GM21381 (cell line): ENCODE data around the gene EMX2.
"Not testable (repeated sequence)": the region's sequence is repeated elsewhere in the genome, so short reads cannot be mapped to it uniquely, and the experiment has no call there.

Experiments
- ATAC-seq: cut with Tn5 transposase; IDR thresholded peaks from one replicate; pipeline ENCODE4 v1.9.1; 2021; ENCODE audit warnings: mild to moderate bottlenecking, moderate library complexity; ENCODE audit not compliant: unreplicated experiment

EMX2 gene

DNA sequence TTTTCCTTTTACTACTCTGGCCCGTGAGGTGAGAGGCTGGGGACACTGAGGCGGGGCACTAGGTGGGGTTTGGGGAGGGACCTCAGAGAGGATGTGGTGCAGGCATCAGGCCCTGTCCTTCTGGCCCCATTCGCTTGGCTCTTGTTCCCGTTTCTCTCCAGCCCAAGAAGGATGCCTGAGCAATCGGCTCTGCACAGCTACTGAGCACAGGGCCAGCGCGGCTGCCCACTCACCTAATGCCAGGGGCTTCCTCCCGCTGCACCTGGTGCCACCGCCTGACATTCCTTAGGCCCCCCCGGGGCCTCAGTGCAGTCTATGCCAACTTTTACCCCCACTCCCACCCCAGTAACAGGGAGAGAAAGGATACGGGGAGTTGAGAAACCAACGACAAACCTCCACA is 12.5 kb downstream of the EMX2 start:
- ATAC-seq, result no peak

GRCh38 chr10:117555863-117556262 is 13.3 kb downstream of the EMX2 start:
- ATAC-seq, result no peak

- no peak for ATAC-seq
Measured at GRCh38 chr10:117556356-117556755, 13.8 kb downstream of the EMX2 start.

DNA sequence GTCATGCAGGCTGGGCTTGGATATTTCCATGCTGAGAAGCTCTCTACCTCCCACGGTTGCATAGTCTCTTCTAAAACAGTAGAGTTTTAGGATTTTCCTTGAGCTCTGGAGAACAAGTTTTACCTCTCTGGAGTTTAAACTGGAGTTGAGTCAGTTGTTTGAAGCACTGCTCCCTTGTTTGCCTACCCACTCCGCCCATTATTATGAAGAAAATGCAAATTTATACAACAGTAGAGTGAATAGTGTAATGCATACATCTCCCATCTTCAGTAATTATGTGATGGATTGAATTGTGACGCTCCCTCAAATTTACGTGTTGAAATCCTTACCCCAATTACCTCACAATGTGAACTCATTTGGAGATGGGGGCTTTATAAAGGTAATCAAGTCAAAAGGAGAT is 17.2 kb downstream of the EMX2 start:
- no peak for ATAC-seq

GRCh38 chr10:117560942-117561341 is 18.4 kb downstream of the EMX2 start:
- no peak for ATAC-seq

DNA sequence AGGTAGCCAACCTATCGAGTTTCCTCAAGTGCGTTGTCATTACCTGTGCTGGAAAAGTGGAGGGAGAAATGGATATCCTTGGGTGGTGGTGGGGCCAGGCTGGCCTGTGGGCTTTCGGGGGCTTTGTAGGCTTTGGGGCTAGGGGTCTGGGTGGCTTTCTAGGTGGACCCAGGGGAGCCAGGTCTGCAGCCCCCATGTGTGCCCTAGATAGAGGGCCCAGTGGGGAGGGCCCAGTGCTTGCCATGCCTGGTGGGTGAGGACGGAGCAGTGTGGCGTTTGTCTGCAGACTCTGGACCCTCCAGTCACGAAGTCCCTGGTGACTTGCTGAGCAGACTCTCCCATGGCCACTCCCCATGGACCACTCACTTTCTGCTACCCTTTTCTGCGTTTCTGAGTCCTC is 19.7 kb downstream of the EMX2 start:
- no peak for ATAC-seq

- no peak for ATAC-seq
Measured at GRCh38 chr10:117562896-117563737, 20.6 kb downstream of the EMX2 start.

GRCh38 chr10:117563780-117564179 is 21.2 kb downstream of the EMX2 start:
- no peak for ATAC-seq

DNA sequence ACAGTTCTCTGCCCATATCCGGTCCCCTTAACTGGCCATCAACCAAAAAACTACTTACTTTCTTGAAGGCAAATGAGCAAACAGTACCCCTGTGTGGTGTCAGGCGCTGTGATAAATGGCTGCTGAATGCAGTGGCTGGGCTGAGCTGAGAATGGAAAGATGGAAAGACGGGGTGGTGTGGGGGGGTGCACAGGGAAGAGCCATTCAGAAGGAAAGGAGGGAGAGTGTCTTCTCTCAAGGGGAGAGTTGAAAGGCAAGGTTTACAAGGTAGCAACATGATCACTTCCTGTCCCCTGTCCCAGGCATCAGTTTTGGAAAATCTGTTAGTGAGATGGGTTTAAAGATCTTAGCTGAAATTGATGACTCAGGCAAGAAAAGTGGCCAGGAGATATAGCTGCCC is 22.5 kb downstream of the EMX2 start:
- no peak for ATAC-seq

GRCh38 chr10:117568334-117568733 is 25.8 kb downstream of the EMX2 start:
- ATAC-seq, result no peak

DNA sequence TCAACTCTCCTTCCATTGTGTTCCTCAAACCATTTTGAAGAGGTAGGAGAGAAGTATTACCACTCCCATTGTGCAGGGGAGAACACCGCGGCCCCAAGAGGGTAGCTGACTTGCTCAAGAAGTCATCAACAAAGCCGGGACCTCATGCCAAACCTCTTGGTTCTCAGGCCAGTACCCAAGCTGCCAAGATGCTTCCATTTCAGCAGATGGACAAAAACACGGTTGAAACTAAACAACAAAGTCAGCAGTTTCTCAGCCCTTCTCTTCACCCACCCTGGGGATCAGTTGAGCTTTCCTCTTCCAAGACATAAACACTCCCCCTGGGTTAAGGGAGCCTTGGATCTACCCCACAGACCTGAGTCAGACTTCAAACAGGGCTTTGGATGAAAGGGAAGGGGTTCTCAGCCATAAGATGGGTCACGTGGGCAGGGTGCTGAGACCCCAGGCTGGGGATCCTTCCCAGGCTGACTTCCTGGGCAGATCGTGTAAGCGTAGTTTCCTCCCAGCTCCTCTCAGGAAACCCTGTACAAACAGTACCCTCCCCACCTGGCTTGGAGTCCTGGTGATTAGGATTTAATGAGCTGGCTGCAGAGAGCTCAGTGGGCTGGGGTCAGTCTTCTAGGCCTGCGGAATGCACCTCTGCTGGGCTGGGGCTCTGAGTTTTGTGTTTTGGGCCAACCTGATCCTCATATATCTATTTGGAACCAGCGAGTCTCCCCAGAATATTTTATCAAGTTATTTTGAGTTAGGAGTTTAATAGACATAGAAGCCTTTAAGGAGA is 27.3 kb downstream of the EMX2 start:
- no peak for ATAC-seq

- ATAC-seq, result no peak
Measured at GRCh38 chr10:117570880-117571279, 28.3 kb downstream of the EMX2 start.

DNA sequence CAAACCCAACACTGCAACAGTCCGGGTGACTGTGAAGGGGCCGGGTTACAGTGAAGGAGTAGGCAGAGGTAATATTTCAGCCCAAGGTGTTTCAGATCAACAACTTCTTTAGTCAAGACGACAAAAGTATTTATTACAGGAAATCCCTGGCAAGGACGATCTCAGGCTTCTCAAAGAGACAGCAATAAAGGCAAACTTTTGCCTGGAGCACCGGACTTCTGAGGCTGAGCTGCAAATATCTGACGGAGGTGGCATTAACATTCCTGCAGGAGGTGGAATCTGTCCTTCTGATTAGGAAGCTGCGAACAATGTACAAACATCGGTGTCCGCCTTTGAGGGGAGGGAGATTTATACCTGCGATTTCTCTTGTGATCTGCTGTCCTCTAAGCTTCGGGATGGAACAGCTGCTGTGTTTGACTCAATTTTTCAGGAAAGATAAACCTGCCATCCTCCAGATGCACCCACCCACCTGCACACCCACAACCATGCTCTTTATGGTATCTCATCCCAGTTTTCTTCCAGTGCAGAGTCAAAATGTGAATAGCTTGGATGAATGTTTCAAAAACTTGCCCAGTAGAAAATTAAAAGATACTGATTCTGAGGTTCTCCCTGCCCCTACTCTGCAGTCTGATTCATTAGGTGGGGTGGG is 32.1 kb downstream of the EMX2 start:
- ATAC-seq, result no peak

- no peak for ATAC-seq
Measured at GRCh38 chr10:117578490-117578889, 35.9 kb downstream of the EMX2 start.

GRCh38 chr10:117578999-117579590 is 36.5 kb downstream of the EMX2 start:
- ATAC-seq, result no peak

GRCh38 chr10:117581961-117582360 is 39.4 kb downstream of the EMX2 start:
- ATAC-seq, result no peak

DNA sequence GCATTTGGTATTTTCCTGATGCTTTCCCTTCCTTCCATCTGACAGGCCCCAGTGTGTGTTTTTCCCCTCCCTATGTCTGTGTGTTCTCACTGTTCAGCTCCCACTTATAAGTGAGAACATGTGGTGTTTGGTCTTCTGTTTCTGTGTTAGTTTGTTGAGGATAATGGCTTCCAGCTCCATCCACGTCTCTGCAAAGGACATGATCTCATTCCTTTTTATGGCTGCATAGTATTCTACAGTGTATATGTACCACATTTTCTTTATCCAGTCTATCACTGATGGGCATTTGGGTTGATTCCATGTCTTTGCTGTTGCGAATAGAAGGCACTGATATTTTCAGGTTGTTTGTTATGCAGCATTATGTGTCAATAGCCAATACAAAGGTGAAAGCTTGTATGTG is 42.3 kb downstream of the EMX2 start:
- not testable (repeated sequence) for ATAC-seq

DNA sequence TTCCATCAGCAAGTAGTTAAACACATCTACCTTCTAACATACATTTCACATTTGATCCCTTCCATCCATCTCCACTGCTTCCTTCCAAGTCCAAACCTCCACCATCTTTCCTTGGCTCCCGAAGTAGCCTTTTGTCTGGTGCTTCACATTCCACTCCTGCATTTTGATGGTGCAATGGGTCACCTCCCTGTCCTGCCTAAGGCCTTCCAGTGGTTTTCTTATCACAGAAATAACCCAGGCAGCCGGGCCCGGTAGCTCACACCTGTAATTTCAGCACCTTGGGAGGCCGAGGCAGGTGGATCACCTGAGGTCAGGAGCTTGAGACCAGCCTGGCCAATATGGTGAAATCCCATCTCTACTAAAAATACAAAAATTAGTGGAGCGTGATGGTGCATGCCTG is 44.5 kb downstream of the EMX2 start:
- no peak for ATAC-seq

DNA sequence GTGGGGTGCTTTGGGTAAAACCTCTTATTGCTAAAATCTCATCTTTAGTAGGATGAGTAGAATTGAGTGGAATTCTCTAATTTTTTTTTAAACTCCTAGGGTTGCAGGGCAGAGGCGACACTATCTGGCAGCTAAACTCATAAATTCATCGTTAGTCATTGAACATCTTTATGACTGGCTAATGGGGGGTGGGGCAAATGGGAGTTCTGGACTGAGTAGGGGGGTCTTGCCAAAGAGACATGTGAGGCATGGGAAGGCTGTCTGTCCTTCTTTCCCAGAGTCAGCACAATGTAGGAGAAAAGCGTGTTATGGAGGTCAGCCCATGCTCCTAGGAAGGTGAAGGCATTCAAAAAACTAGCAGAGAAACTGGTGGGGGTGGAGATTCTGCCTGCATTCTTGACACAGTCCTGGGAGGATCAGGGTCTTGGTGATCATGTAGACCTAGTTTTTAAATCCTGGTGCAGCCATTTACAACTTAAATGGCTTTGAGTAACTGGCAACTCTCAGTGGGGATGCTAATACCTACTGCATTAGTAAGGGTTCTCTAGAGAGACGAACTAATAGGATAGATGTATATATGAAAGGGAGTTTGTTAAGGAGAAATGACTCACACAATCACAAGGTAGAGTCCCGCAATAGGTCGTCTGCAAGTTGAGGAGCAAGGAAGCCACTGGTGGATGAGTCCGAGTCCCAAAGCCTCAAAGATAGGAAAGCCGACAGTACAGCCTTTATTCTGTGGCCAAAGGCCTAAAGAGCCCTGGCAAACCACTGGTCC is 47.7 kb downstream of the EMX2 start:
- no peak for ATAC-seq

DNA sequence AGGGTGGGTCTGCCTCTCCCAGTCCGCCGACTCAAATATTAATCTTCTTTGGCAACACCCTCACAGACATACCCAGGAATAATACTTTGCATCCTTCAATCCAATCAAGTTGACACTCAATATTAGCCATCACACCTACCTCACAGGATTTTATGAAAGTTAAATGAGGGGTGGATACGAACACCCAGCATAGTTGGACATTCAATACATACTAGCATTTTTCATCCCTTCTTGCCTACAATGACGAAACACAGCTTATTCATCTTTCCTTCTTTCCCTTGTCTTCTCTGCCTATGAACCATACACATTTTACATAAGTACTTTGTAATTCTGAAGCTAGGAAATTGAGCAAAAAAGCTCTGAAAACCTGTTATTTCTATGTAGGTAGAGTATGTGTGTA is 48.5 kb downstream of the EMX2 start:
- no peak for ATAC-seq

- no peak for ATAC-seq
Measured at GRCh38 chr10:117594722-117595121, 52.2 kb downstream of the EMX2 start.
